Measurements from ENCODE around the gene CCDC68. TPM values are rescaled to one million over a fixed set of nuclear protein-coding genes. Genes with fewer than 3 reads are reported as not detected.

Gene CCDC68
- total RNA-seq, 1 donor from 2014 or later: 4.2 TPM

DNA sequence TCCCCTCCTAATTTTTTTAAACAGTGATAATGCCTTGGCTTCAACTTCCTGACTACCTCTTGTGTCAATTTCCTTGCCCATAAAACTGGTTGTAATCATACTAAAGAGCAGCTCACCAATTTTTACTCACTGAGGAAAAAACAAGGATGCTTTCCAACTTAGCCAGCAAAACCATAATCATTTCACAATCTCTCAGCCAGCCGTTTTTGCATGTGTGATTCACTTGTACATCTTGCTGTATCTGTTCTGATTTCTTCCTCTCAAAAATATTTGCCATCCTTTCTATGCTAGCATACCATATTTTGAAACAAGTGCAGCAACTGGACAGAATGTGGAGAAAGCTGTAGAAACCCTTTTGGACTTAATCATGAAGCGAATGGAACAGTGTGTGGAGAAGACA is 70.3 kb downstream of the CCDC68 start:
- DNase-seq (ENCODE audit: low read depth): peak; percentile 35
- no peak overlapping the region for H3K4me3 ChIP-seq (ENCODE audit: low read depth, low read length)
- peaks cover 3% of the 10 kb centered on the region for H3K36me3 ChIP-seq (ENCODE audit: control insufficient read depth, insufficient read depth, low read length)
- TF ChIP-seq, protein P1, sequence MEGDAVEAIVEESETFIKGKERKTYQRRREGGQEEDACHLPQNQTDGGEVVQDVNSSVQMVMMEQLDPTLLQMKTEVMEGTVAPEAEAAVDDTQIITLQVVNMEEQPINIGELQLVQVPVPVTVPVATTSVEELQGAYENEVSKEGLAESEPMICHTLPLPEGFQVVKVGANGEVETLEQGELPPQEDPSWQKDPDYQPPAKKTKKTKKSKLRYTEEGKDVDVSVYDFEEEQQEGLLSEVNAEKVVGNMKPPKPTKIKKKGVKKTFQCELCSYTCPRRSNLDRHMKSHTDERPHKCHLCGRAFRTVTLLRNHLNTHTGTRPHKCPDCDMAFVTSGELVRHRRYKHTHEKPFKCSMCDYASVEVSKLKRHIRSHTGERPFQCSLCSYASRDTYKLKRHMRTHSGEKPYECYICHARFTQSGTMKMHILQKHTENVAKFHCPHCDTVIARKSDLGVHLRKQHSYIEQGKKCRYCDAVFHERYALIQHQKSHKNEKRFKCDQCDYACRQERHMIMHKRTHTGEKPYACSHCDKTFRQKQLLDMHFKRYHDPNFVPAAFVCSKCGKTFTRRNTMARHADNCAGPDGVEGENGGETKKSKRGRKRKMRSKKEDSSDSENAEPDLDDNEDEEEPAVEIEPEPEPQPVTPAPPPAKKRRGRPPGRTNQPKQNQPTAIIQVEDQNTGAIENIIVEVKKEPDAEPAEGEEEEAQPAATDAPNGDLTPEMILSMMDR (IDR thresholded peaks at IDR 0.05; ENCODE audit: insufficient read depth, low read length, severe bottlenecking): no peak
- H3K27me3 ChIP-seq (ENCODE audit: control insufficient read depth, insufficient read depth, low read length): no peaks in the 10 kb centered on the region
- no peak for FAIRE-seq

DNA sequence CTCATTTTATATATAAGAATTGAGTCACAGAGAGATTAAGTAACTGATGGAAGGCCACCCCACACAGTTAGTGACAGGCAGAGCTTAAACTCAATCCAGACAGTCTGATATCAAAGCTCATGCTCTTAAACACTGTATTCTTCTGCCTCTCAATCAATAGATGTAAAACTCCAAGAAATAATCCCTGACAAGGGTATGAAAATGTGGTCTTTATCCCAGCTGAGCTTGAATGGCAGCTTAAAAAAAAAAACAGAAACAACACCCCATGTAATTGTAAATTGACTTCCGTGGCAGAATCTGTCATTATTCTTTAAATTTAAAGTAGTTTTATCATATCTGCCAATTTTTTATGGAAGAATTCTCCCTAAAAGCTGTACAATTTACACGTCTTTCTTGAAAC is 70.9 kb downstream of the CCDC68 start:
- TF ChIP-seq, protein P1 (IDR thresholded peaks at IDR 0.05; ENCODE audit: insufficient read depth, low read length, severe bottlenecking): no peak
- H3K4me3 ChIP-seq (ENCODE audit: low read depth, low read length): no peak overlapping the region
- H3K36me3 ChIP-seq (ENCODE audit: control insufficient read depth, insufficient read depth, low read length): peaks cover 3% of the 10 kb centered on the region
- FAIRE-seq (no peak), DNase-seq (ENCODE audit: low read depth) (no peak)
- no peaks in the 10 kb centered on the region for H3K27me3 ChIP-seq (ENCODE audit: control insufficient read depth, insufficient read depth, low read length)

DNA sequence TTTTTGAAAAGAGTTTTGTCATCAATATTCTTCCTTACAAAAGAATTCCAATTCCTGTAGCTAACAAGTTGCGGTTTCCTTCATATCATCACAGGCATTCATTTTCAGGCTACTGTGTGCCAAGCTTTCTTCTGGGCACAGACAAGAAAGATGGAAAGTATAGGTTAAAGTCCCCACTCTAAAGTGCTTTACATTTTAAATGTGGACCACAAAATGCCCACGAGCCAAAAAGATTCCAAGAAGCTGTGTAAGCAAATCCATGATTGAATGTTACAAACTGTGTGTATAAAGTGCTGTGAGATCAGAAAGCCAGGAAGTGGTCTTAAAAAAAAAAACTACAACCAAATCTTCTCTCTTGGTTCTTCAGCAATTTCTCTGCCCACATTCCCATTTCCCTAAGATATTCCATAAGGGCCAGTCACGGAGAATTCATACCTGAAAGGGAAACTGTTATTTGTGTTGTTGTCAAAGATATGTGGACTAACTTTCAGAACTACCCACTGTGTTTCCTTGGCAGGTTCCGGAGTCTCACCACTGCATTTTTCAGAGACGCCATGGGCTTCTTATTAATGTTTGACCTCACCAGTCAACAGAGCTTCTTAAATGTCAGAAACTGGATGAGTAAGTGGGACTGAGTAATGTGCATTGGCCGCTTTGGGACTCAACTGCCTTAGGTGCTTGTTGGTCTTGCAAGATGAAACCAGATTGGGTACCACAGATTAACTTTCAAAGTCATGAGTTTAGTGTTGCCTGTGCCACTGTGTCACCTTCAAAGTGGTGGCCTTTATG is 75.3 kb downstream of the CCDC68 start:
- FAIRE-seq (no peak), DNase-seq (ENCODE audit: low read depth) (peak; percentile 21)
- TF ChIP-seq, protein P1 (IDR thresholded peaks at IDR 0.05; ENCODE audit: insufficient read depth, low read length, severe bottlenecking): no peak
- no peaks in the 10 kb centered on the region for H3K27me3 ChIP-seq (ENCODE audit: control insufficient read depth, insufficient read depth, low read length)
- no peak overlapping the region for H3K4me3 ChIP-seq (ENCODE audit: low read depth, low read length)
- peaks cover 8% of the 10 kb centered on the region for H3K36me3 ChIP-seq (ENCODE audit: control insufficient read depth, insufficient read depth, low read length)

DNA sequence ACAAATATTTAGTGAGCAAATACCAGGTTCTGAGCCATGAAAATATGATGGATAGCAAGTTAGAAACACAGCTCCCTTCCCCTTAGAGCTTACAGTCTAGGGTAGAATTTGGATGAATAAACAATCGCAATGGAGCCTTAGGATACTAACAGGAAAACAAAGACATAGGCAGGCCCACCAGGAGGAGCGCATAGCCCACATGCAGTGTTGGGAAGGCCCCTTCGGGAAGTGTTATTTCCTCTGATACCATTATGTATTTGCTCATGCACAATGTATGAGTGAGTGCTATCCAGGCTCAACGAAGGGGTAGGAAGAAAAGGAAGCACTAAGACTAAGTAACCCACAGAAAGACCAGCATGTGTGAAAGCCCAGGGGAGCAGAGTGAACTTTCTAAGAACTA is 76.9 kb downstream of the CCDC68 start:
- FAIRE-seq (no peak), DNase-seq (ENCODE audit: low read depth) (no peak)
- no peaks in the 10 kb centered on the region for H3K27me3 ChIP-seq (ENCODE audit: control insufficient read depth, insufficient read depth, low read length)
- TF ChIP-seq, protein P1 (IDR thresholded peaks at IDR 0.05; ENCODE audit: insufficient read depth, low read length, severe bottlenecking): no peak
- peaks cover 5% of the 10 kb centered on the region for H3K36me3 ChIP-seq (ENCODE audit: control insufficient read depth, insufficient read depth, low read length)
- no peak overlapping the region for H3K4me3 ChIP-seq (ENCODE audit: low read depth, low read length)

GRCh38 chr18:54881229-54881768 is 78.0 kb downstream of the CCDC68 start:
- no peak for DNase-seq (ENCODE audit: low read depth)
- Histone ChIP-seq H3K4me3 (ENCODE audit: low read depth, low read length) (no peak overlapping the region), H3K27me3 (ENCODE audit: control insufficient read depth, insufficient read depth, low read length) (no peaks in the 10 kb centered on the region), H3K36me3 (ENCODE audit: control insufficient read depth, insufficient read depth, low read length) (peaks cover 5% of the 10 kb centered on the region)
- no peak for FAIRE-seq
- TF ChIP-seq, protein P1 (IDR thresholded peaks at IDR 0.05; ENCODE audit: insufficient read depth, low read length, severe bottlenecking): no peak
